ENCODE results near the gene SYNGR1. TPM values are rescaled to one million over a fixed set of nuclear protein-coding genes. Genes with fewer than 3 reads are reported as not detected.
A peak's percentile ranks its signal among the peaks of the same experiment; 100 is the strongest.

The SYNGR1 gene
- total RNA-seq, 2 donors from 2014 or later, result 29.4 to 29.5 TPM

- Histone ChIP-seq H3K9me3 (no peaks in the 10 kb centered on the region), H3K36me3 (peaks cover 10% of the 10 kb centered on the region), H3K27ac (peak overlapping the region; percentile 66 to 82), H3K4me1 (peaks cover 0 to 68% of the 10 kb centered on the region in 2 donors), H3K4me3 (no peak overlapping the region), H3K27me3 (no peaks in the 10 kb centered on the region)
- no peak for TF ChIP-seq CTCF (IDR thresholded peaks at IDR 0.05)
- no peak for DNase-seq (ENCODE audit: low spot score)
These were observed 84.9 kb downstream of the SYNGR1 start for GRCh38 chr22:39434721-39435120.

Other genes with a start within 250 kb of the SYNGR1 start
- 100 to 1,000 TPM in 1 of 2 donors, 10 to 100 TPM in 1; 62.0 to 111 TPM for gene CBX7, start 197.3 kb upstream of the SYNGR1 start, total RNA-seq
- 10 to 100 TPM; 21.9 to 22.0 TPM for gene PDGFB, start 105.0 kb upstream of the SYNGR1 start, total RNA-seq
- 1,000 to 10,000 TPM in 1 of 2 donors, 100 to 1,000 TPM in 1; 440 to 1,190 TPM for gene RPL3, start 30.4 kb upstream of the SYNGR1 start, total RNA-seq
- 10 to 100 TPM; 13.0 to 13.7 TPM for gene TAB1, start 49.8 kb downstream of the SYNGR1 start, total RNA-seq
- 10 to 100 TPM in 1 of 2 donors, 1 to 10 TPM in 1; 2.9 to 11.3 TPM for gene MGAT3, start 107.0 kb downstream of the SYNGR1 start, total RNA-seq
- 10 to 100 TPM; 14.4 to 22.1 TPM for gene MIEF1, start 152.3 kb downstream of the SYNGR1 start, total RNA-seq
- gene ATF4, start 170.6 kb downstream of the SYNGR1 start, total RNA-seq, result 100 to 1,000 TPM; 155 to 256 TPM
- 100 to 1,000 TPM in 1 of 2 donors, 10 to 100 TPM in 1; 88.1 to 135 TPM for gene RPS19BP1, start 182.8 kb downstream of the SYNGR1 start, total RNA-seq
- under 1 TPM in 1 of 2 donors, not detected in 1; 0.08 TPM for gene CACNA1I, start 220.8 kb downstream of the SYNGR1 start, total RNA-seq

Data from right atrium auricular region (tissue), 2 donors.